HL-60 (cell line): ENCODE measurements around the gene CALN1.

Experiments used
- DNase-seq, 2 experiments: peaks; one replicate each; pipeline ENCODE4 v3.0.0-alpha.2; 2010 to 2020; ENCODE audit warnings: low read depth in 1 of 2, low spot score in 1 of 2
- H3K27ac ChIP-seq: fragments of 250-450 bp; sonication (Bioruptor Pico); replicated peaks from 2 replicates; pipeline ENCODE4 v1.5.1; 2020; ENCODE audit warnings: mild to moderate bottlenecking, moderate library complexity
- H3K27me3 ChIP-seq: fragments of 250-450 bp; sonication (Bioruptor Pico); 2 replicates; pipeline ENCODE4 v1.5.1; 2021; ENCODE audit warnings: mild to moderate bottlenecking, moderate library complexity; ENCODE audit not compliant: insufficient read depth, poor library complexity, severe bottlenecking
- H3K4me3 ChIP-seq: replicated peaks from 2 replicates; pipeline ENCODE4 v1.5.1; 2011; ENCODE audit warnings: mild to moderate bottlenecking, control low read depth, low read length; ENCODE audit not compliant: insufficient read depth
- CTCF ChIP-seq: IDR thresholded peaks from one replicate; pipeline ENCODE4 v1.5.1; 2011; ENCODE audit warnings: low read length, control low read depth, inconsistent platforms; ENCODE audit not compliant: insufficient read depth
- GABPA ChIP-seq: IDR thresholded peaks from 2 replicates; pipeline ENCODE4 v1.6.1; 2012; ENCODE audit warnings: low read depth
- POLR2AphosphoS5 ChIP-seq: IDR thresholded peaks from 2 replicates; pipeline ENCODE4 v1.6.1; 2012; ENCODE audit warnings: low read depth
- REST ChIP-seq: IDR thresholded peaks from 2 replicates; pipeline ENCODE4 v1.6.1; 2012; ENCODE audit warnings: low read depth; ENCODE audit not compliant: insufficient replicate concordance
- SPI1 ChIP-seq: IDR thresholded peaks from 2 replicates; pipeline ENCODE4 v1.6.1; 2012; ENCODE audit warnings: low read depth, mild to moderate bottlenecking, borderline replicate concordance

CALN1 gene

GRCh38 chr7:71768450-71768849 is 643.7 kb downstream of the CALN1 start:
- H3K4me3 ChIP-seq: no peak overlapping the region
- no peak for TF ChIP-seq CTCF
- TF ChIP-seq SPI1: no peak
- DNase-seq: no peak
- H3K27me3 ChIP-seq: no peaks in the 10 kb centered on the region
- no peak overlapping the region for H3K27ac ChIP-seq

- H3K27ac ChIP-seq: no peak overlapping the region
- DNase-seq: no peak
- TF ChIP-seq REST (no peak), CTCF (no peak), SPI1 (no peak), POLR2AphosphoS5 (no peak), GABPA (no peak)
- no peak overlapping the region for H3K4me3 ChIP-seq
- H3K27me3 ChIP-seq: no peaks in the 10 kb centered on the region
These were observed 646.1 kb downstream of the CALN1 start for GRCh38 chr7:71766016-71766415.

- TF ChIP-seq SPI1 (no peak), CTCF (no peak), GABPA (no peak), POLR2AphosphoS5 (no peak), REST (no peak)
- DNase-seq: no peak
- H3K27me3 ChIP-seq: no peaks in the 10 kb centered on the region
- H3K27ac ChIP-seq: no peak overlapping the region
- H3K4me3 ChIP-seq: no peak overlapping the region
These were observed 650.8 kb downstream of the CALN1 start for GRCh38 chr7:71761336-71761735.

GRCh38 chr7:71754828-71755227 is 657.3 kb downstream of the CALN1 start:
- H3K27me3 ChIP-seq: no peaks in the 10 kb centered on the region
- no peak overlapping the region for H3K4me3 ChIP-seq
- no peak for TF ChIP-seq SPI1
- TF ChIP-seq CTCF: no peak
- TF ChIP-seq POLR2AphosphoS5: no peak
- TF ChIP-seq REST: no peak
- TF ChIP-seq GABPA: no peak
- H3K27ac ChIP-seq: no peak overlapping the region
- no peak for DNase-seq
